ENCODE data around the gene NOC4L.

Gene NOC4L

DNA sequence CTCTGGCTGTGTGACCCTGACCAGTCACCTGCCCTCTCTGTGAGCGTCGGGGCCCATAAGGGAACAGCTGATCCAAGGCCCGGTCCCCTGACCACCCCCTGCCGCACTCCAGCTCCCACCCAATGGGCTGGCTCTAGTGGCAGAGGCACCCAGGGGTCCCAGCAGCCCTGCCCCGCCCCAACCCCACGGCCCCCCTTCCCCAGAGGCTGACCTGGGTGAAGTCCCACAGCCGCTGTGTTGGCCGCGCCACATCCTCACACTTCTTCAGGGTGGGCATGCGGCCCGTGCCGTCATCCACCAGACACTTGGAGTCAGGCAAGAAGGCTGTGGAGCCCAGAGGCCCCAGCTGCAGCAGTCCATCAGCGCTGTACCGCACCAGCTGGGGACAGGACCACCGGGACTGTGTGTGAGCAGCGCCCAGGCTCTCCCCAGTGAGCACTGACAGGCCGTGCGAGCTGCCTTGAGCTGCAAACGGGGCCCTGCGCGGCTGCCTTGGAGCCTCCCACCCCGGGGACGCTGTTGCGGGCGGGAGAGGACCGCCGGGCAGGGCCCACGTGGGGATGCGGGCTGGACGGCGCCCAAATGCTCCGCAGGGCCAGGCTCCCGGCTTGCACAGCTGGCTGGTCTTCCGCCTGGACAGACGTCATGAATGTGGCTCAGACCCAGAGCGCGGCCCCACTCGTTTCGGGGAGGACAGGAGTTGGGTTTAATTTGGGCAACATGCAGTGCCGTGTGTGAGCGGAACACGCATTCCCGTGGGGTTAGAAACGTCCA lies 53.5 kb downstream of the NOC4L start:
- no peak for DNase-seq (ENCODE audit: low read depth in 2 of 2)

DNA sequence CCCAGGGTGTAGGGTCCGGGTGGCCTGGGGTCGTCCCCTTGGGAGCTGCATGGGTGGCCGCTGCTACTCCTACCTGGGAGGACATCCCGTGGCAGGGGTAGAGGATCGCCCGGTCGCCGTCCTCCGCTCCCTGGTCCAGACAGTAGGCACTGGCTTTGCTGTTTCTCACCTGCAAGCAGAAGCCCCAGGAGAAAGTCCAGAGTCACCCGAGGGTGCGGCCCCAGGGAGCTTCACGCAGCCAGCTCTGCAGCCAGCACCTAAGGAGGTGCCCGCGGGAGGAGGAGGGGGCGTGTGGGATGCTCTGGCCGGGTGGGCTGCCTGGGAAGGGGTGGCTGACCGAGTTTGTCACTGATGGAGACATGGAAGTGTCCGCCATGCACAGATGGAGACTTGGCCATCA lies 54.8 kb downstream of the NOC4L start:
- DNase-seq (ENCODE audit: low read depth in 2 of 2), result no peak

DNA sequence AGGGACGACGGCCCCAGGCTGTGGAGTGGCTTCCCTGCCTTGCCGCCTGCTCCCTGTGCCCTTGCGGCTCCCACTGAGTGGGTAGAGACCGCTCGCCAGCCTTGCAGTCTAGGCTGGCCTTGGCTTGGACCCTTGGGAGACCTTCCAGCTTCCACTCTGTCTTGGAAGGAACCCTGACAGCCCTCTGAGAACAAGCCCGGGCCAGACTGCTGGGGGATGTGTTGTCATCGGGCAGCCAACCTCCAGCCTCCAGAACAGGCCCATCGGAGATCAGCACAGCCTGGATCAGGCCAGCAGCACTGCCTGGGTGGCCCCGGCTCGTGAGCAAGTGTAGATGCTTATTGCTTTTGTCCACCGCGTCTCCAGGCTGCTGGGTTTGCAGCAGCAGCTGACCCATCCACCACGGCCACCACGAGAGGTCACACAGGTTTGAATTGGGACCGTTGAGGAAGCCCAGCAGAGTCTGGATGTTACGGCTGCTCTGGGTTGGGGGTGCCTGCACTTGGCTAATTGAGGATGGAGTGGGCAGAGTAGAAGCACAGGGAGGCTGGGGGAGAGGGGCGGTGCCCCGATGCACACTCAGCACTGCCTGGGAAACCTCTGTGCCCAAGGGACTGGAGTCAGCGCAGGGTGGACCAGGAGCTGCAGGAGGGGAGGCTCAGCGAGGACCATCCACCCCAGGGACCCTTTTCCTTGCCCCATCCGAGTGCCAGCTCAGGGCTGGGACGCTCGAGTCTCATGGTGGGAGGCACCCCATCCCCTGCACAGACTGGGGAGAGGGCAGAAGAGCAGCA lies 55.5 kb downstream of the NOC4L start:
- DNase-seq (ENCODE audit: low read depth in 2 of 2), result no peak

DNA sequence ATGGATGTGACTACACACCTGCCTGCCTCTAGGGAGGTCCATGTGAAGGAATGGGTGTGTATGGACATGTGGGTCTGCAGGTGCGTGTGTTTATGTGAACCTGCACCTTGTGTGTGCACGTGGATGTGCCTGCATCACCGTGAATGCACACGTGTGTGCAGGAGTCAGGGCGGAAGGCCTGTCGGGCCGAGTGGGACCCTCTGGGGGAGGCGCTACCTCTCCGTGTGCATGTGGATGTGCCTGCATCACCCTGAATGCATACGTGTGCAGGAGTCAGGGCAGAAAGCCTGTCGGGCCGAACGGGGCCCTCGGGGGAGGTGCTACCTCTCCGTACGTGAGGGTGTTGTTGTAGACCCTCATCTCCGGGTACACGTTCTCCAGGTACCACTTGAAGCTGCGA lies 56.5 kb downstream of the NOC4L start:
- no peak for DNase-seq (ENCODE audit: low read depth in 2 of 2)

DNA sequence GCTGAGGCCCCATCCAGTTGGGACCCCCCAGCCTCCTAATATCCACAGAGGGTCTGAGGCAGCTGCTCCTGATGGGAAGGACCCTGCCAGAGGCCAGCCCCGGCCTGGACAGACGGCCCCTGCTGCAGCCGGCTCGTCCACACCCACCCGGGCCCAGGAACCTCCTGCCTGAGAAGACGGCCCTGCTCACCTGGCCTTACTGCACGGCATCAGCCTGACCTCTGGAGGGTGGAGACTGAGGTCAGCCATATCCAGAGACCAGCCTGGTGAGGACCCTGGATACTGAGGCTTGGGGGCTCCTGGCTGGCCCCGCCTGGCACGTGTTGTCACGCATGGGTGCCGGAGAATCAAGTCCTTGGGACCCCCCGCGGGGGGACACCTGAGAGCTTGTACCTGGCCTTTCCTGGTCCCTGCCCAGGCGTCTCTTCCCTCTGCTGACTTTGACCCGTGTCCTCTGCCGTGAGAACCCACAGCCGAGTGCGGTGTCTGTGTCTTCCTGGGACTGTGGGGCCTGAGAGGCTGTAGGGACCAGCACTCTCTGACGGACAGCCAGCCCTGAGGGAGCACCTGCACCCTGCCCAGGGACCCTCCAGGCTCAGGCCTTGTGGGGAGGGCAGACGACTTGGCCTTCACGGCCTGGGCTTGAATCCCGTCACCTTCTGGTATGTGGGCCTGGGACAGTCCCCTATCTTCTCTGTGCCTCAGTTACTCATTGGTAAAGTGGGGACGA lies 57.3 kb downstream of the NOC4L start:
- no peak for DNase-seq (ENCODE audit: low read depth in 2 of 2)

Data from stimulated activated CD4-positive, alpha-beta T cell treated with anti-CD3 and anti-CD28 coated beads, Interleukin-12 subunit alpha, Interleukin-12 subunit beta, amount 100 ng/mL, for 24 hours (primary cell).